Measurements from ENCODE around the gene RGL2. TPM values are rescaled to one million over a fixed set of nuclear protein-coding genes. Genes with fewer than 3 reads are reported as not detected.
A peak's percentile ranks its signal among the peaks of the same experiment; 100 is the strongest.
"Not testable (repeated sequence)": the region's sequence is repeated elsewhere in the genome, so short reads cannot be mapped to it uniquely, and the experiment has no call there.

Gene RGL2
- 10 to 100 TPM; 53.7 to 83.0 (median 60.7) TPM for total RNA-seq

- H3K4me1 ChIP-seq, result peaks cover 0 to 47% (median 14%) of the 10 kb centered on the region in 3 donors
- WGBS, 2 donors (ENCODE audit: low coverage in 1 of 2), result 0% methylated on average over 2 to 3 of the region's 34 CpGs
- H3K4me3 ChIP-seq, result peak within 1 kb of the TSS; percentile 87 to 92
- H3K27me3 ChIP-seq, result no peaks in the 10 kb centered on the region
- TF ChIP-seq CTCF (IDR thresholded peaks at IDR 0.05) (no peak), POLR2A (IDR thresholded peaks at IDR 0.05) (no peak), POLR2AphosphoS5 (IDR thresholded peaks at IDR 0.05) (no peak), EP300 (IDR thresholded peaks at IDR 0.05) (no peak)
- peaks cover 0 to 56% of the 10 kb centered on the region in 2 donors for H3K36me3 ChIP-seq
- peak; percentile 80 for ATAC-seq
- peak within 1 kb of the TSS; percentile 90 to 99 (median 94) for H3K27ac ChIP-seq
- no peaks in the 10 kb centered on the region for H3K9me3 ChIP-seq
Observed at GRCh38 chr6:33298773-33299236, at the start of gene RGL2. Gene RGL2, minus strand, starts transcription at chr6:33298942. Its CDS starts 332 bp downstream, at chr6:33298610.

GRCh38 chr6:33347816-33348215, 49.1 kb upstream of the RGL2 start:
- no peak for ATAC-seq
- Histone ChIP-seq H3K27ac (no peak overlapping the region), H3K4me1 (peaks cover 0 to 13% (median 5%) of the 10 kb centered on the region in 3 donors), H3K4me3 (no peak overlapping the region), H3K27me3 (no peaks in the 10 kb centered on the region), H3K36me3 (no peaks in the 10 kb centered on the region), H3K9me3 (no peaks in the 10 kb centered on the region)
- 88% methylated on average over 5 of the region's 5 CpGs; no CpG with 5 or more reads in 1 of the 2 donors for WGBS, 2 donors (ENCODE audit: low coverage in 1 of 2)
- TF ChIP-seq CTCF (IDR thresholded peaks at IDR 0.05), result no peak
- no peak for TF ChIP-seq POLR2A (IDR thresholded peaks at IDR 0.05)
- TF ChIP-seq EP300 (IDR thresholded peaks at IDR 0.05), result no peak
- TF ChIP-seq POLR2AphosphoS5 (IDR thresholded peaks at IDR 0.05), result no peak

- not testable (repeated sequence) for H3K9me3 ChIP-seq, H3K4me3 ChIP-seq, H3K27ac ChIP-seq, H3K27me3 ChIP-seq, ATAC-seq, H3K36me3 ChIP-seq
- WGBS, 2 donors (ENCODE audit: low coverage in 1 of 2), result 68 to 88% methylated on average over 4 to 5 of the region's 5 CpGs
- H3K4me1 ChIP-seq, result peaks cover 0 to 13% (median 5%) of the 10 kb centered on the region in 3 donors
Observed at GRCh38 chr6:33346972-33347371, 48.2 kb upstream of the RGL2 start.

- WGBS, 2 donors (ENCODE audit: low coverage in 1 of 2), result 21 to 23% methylated on average over 16 to 18 of the region's 22 CpGs
- peak overlapping the region in 2 of 4 donors; percentile 27 to 32 for H3K27ac ChIP-seq
- peaks cover 0 to 13% (median 5%) of the 10 kb centered on the region in 3 donors for H3K4me1 ChIP-seq
- TF ChIP-seq POLR2A (IDR thresholded peaks at IDR 0.05), result no peak
- TF ChIP-seq CTCF (IDR thresholded peaks at IDR 0.05), result peak in 3 of 4 experiments; percentile 63 to 73 (median 72)
- H3K4me3 ChIP-seq, result no peak overlapping the region
- no peaks in the 10 kb centered on the region for H3K9me3 ChIP-seq
- no peaks in the 10 kb centered on the region for H3K36me3 ChIP-seq
- ATAC-seq, result peak; percentile 66
- no peaks in the 10 kb centered on the region for H3K27me3 ChIP-seq
Observed at GRCh38 chr6:33344701-33345697, 46.3 kb upstream of the RGL2 start.

- no peak for ATAC-seq
- no peak overlapping the region for H3K27ac ChIP-seq
- WGBS, 2 donors (ENCODE audit: low coverage in 1 of 2), result 71 to 76% methylated on average over 3 to 5 of the region's 6 CpGs
- no peak for TF ChIP-seq CTCF (IDR thresholded peaks at IDR 0.05)
- no peak for TF ChIP-seq EP300 (IDR thresholded peaks at IDR 0.05)
- no peak for TF ChIP-seq POLR2A (IDR thresholded peaks at IDR 0.05)
- no peak for TF ChIP-seq POLR2AphosphoS5 (IDR thresholded peaks at IDR 0.05)
- H3K36me3 ChIP-seq, result no peaks in the 10 kb centered on the region
- no peaks in the 10 kb centered on the region for H3K9me3 ChIP-seq
- H3K27me3 ChIP-seq, result no peaks in the 10 kb centered on the region
- peaks cover 0 to 13% (median 5%) of the 10 kb centered on the region in 3 donors for H3K4me1 ChIP-seq
- no peak overlapping the region for H3K4me3 ChIP-seq
Observed at GRCh38 chr6:33343953-33344611, 45.3 kb upstream of the RGL2 start.

- not testable (repeated sequence) for H3K9me3 ChIP-seq, H3K27me3 ChIP-seq, H3K4me3 ChIP-seq, H3K36me3 ChIP-seq, ATAC-seq, H3K27ac ChIP-seq
- H3K4me1 ChIP-seq, result peaks cover 0 to 13% (median 5%) of the 10 kb centered on the region in 3 donors
- 89 to 96% methylated on average over 4 to 5 of the region's 7 CpGs for WGBS, 2 donors (ENCODE audit: low coverage in 1 of 2)
Observed at GRCh38 chr6:33343606-33343952, 44.8 kb upstream of the RGL2 start.

Data from gastroesophageal sphincter (tissue), 4 donors.